GM18498 (cell line): Measurements from ENCODE around the gene POMP.

Source experiments
- ATAC-seq: cut with Tn5 transposase; IDR thresholded peaks from one replicate; pipeline ENCODE4 v1.9.1; 2021; ENCODE audit warnings: mild to moderate bottlenecking, moderate library complexity; ENCODE audit not compliant: unreplicated experiment

POMP gene, protein sequence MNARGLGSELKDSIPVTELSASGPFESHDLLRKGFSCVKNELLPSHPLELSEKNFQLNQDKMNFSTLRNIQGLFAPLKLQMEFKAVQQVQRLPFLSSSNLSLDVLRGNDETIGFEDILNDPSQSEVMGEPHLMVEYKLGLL

DNA sequence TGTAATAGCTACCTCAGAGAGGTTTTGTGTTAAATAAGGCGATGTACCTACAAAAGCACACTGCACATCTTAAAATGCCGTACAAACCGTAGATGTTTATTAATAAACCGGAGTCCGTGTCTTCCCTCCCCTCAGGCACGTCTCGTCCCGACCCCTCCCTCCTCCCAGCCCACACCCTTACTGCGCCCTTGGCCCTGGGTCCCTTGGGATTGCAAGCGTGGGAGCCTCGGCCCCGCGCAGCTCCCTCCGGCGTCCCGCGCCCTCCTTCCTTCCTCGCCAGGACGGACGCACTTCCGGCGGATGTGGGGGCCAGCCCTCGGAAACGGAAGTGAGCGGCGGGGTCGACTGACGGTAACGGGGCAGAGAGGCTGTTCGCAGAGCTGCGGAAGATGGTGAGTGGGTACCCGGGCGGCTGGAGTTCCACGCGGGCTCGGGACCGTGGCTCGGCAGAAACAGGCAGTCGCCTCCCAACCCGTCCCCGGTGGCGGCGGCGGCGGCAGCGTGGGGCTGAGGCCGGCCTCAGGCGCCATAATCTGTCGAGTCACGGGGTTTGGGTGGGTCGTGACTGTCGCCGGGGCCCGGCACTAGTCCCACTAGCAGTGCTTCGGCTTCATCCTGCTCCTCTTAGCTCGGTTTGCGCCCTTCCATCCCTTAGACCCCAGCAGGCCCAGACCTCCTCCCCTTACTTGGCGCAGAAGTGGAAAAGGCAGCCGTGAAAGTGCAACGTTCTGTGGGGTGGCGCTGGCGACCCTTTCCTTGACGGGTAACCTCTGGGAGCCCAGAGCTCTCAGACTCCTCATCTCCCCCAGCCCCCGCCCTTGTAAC is at the start of gene POMP:
TSS of gene POMP (plus strand) at position 335 of the 825 bp plus-strand sequence. CDS start at position 390, 55 bp downstream.
- ATAC-seq, result peak; percentile 89

GRCh38 chr13:28609381-28609780 is 49.5 kb upstream of the POMP start:
- ATAC-seq, result no peak

DNA sequence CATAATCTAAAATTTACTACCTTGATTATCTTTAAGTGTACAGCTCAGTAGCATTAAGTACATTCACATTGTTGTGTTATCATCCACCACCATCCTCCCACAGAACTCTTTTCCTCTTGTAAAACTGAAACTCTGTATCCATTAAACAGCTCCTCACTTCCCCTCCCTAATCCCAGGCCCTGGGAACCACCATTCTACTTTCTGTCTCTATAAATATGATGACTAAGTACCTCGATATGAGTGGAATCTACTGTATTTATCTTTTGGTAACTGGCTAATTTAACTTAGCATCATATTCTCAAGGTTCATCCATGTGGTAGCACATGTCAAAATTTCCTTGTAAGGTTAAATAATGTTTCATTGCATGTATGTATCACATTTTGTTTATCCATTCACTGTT is 49.0 kb upstream of the POMP start:
- no peak for ATAC-seq

DNA sequence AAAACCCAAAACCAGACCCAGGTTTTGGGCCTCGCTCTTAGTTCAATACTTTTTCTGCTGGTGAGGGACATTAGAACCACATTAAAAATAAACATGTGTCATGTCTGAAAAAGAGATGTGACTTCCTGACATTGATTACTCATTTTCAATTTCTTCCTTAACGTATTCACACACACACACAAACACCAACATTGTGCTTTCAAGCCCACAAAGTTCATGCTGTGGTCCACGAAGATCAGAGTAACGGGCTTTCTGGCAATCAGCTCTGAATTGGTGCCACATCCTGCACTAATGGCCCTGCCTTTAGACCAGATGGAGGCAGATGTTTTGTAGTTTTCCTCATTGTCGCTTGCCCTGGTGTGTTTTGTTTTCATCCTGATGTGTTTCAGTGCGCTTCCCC is 47.9 kb upstream of the POMP start:
- ATAC-seq, result no peak

DNA sequence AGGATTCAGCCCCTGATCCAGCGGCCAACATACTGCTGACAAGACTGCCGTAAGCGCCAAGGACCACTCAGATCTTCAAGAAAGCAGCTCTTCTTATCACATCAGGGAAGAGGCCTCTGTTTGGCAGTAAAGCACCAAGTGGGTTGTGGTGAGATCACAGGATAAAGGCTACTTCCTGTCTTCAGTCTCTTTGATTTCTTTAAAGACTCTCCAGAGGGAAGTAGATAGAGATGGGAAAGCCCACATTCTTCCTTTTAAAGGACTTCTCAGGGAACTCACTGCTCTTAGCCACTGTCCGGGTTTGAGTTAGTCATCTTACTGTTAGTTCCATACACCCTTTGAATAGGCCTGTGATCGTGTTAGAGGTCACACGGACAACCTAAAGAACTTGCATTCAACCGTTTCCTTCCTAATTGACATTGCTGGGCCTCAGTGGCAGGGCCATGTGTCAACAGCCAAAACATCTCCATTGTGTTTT is 47.2 kb upstream of the POMP start:
- ATAC-seq, result no peak

DNA sequence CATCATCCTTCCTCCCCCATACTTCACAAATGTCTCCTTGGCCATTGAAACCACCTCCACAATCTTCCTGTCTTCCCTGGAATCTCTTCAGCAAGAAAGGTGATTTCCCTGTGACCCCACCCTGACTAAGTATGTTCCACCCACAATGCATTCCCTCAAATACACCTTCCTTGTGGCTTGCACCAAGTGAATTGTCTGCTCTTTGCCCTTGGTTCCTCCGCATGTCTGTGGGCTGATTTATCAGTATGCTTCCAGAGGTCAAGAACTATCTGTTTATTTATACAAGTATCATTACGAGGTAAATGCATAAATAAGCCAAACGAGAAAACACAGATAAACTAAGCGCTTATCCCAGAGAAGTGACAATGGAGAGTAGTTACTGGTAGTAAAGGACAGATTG is 45.4 kb upstream of the POMP start:
- ATAC-seq, result no peak

- ATAC-seq, result no peak
Observed at GRCh38 chr13:28615916-28616446, 42.9 kb upstream of the POMP start.

GRCh38 chr13:28618230-28618994 is 40.5 kb upstream of the POMP start:
- no peak for ATAC-seq

GRCh38 chr13:28620011-28620830 is 38.7 kb upstream of the POMP start:
- no peak for ATAC-seq

DNA sequence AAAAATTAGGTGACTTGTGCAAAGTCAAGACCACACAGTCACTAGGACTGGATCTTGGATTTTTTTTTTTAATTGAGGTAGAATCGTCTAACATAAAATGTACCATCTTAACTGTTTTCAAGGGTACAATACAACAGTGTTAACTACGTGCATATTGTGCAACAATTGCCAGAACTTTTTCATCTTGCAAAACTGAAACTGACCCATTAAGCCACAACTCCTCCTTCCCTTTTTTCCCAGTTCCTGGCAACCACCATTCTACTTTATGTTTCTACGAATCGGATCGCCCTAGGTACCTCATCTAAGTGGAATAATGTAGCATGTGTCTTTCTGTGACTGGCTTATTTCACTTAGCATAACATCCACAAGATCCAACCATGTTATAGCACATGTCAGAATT is 37.5 kb upstream of the POMP start:
- no peak for ATAC-seq

DNA sequence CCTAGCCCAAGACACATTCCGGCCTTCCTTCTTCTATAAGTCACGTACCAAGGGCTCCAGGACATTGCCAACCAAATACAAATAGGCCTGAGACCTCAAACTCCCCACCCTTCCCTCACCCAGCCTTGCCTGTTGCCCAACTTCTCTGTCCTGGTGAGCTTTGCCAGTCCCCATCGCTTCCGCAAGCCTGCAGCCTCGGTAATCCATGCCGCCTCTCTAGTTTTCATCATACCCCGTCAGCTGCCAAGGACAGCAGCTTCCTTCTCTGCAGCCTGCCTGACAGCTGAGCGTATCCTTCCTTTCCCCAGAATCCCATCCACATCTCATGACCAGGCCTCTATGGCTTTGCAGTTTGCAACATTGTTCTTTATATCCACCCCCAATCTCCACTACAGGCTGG is 36.6 kb upstream of the POMP start:
- no peak for ATAC-seq

DNA sequence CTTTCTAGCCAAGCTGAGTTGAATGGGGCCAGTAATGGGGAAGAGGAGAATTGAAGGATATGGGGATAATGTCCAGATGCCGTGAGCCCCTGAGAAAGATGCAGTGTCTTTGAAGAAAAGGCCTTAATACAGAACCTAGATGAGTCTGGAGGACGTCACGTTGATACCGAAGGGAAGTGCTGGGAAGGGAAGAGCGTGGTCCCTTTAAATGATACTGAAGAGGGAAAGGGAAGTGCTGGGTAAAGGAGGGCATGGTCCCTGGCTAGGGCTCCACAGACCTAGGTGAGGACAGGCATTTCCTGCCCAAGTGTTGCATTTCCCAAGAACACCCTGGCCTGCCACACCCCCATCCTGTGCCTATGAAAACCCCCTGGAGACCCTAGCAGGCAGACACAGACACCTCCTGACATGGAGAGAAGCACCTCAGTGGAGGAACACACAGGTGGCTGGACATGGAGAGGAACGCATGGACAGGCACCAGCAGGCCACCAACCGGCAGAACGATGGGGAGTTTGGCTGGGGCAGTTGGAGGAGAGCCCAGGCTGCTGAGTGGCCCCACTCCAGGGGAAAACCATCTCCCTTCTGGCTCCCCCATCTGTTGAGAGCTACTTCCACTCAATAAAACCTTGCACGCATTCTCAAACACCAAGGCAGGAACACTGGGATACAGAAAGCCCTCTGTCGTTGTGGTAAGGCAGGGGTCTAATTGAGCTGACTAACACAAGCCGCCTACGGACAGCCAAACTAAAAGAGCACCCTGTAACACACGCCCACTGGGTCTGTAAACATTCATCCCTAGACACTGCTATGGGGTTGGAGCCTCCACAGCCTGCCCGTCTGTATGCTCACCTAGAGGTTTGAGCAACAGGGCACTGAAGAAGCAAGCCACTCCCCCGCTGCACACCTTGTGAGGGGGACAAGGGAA is 34.9 kb upstream of the POMP start:
- no peak for ATAC-seq

- no peak for ATAC-seq
Observed at GRCh38 chr13:28624707-28625432, 34.1 kb upstream of the POMP start.

DNA sequence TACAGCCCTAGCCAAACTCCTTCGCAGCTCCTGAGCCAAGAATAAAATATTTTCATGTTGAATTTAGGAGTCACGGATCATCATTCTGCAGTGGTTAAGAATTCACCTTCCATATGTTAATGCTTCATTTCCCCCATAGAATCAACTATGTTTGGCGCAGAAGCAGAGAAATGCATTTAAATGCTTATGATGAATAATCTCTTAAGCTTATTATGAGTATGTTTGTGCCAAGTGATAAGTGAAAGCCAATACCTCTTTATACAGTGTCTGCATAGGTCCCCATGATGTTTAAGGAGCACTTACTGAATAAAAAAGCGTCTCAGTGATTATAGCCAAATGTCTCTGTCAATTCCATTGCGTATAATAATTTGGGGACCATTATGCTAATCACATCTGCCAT is 32.7 kb upstream of the POMP start:
- no peak for ATAC-seq

GRCh38 chr13:28628241-28628640 is 30.7 kb upstream of the POMP start:
- no peak for ATAC-seq

GRCh38 chr13:28630869-28631268 is 28.1 kb upstream of the POMP start:
- no peak for ATAC-seq

DNA sequence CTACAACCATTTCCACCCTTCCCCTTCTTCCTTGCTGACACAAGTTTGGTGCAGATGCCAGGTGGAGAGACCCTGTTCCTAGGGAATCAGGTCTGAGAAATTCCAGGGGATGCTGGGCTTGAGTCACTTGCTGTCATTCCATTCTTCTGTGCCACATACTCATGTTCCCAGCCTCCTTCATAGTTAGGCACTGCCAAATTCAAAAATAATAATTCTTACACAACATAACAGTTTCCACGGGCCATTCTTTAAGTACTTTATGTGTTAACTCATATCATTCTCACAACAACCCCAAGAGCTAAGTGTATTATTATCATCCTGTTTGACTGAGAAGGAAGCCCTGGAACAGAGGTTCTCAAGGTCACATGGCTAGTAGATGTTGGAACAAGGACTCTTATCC is 27.1 kb upstream of the POMP start:
- ATAC-seq, result no peak

- ATAC-seq, result no peak
Observed at GRCh38 chr13:28636069-28636468, 22.9 kb upstream of the POMP start.
